Measurements from ENCODE around the gene DDX21. TPM values are rescaled to one million over a fixed set of nuclear protein-coding genes. Genes with fewer than 3 reads are reported as not detected.
"Not testable (repeated sequence)": the region's sequence is repeated elsewhere in the genome, so short reads cannot be mapped to it uniquely, and the experiment has no call there.

DDX21 gene
- total and polyA plus RNA-seq, 2 experiments from 2014 or later = 8.3 to 31.3 TPM

DNA sequence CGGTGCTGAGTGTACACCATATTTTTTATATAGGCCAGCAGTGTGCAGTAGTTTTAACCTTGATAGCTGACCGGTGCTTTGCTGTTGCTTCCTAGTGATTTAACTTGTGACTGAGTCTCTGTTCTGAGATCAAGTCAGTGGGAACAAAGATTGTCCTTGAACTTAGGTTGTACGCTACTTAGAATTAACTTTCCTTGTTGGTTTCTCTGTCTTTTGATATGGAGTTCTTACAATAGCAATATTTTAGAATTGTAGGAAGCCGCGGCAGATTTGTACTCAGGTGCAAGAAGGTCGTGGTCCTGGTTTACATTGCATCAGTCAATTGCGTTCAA lies 1.3 kb downstream of the DDX21 start:
- Histone ChIP-seq H3K27me3 (no peaks in the 10 kb centered on the region), H3K9me3 (ENCODE audit: low read depth) (no peaks in the 10 kb centered on the region), H3K36me3 (peaks cover 20% of the 10 kb centered on the region), H3K4me3 (peak overlapping the region; percentile 83), H3K4me1 (ENCODE audit: low read depth) (no peaks in the 10 kb centered on the region), H3K27ac (no peak overlapping the region)
- no peak for DNase-seq (ENCODE audit: low read depth in 1 of 2, low spot score in 1 of 2)
- TF ChIP-seq, protein P1, sequence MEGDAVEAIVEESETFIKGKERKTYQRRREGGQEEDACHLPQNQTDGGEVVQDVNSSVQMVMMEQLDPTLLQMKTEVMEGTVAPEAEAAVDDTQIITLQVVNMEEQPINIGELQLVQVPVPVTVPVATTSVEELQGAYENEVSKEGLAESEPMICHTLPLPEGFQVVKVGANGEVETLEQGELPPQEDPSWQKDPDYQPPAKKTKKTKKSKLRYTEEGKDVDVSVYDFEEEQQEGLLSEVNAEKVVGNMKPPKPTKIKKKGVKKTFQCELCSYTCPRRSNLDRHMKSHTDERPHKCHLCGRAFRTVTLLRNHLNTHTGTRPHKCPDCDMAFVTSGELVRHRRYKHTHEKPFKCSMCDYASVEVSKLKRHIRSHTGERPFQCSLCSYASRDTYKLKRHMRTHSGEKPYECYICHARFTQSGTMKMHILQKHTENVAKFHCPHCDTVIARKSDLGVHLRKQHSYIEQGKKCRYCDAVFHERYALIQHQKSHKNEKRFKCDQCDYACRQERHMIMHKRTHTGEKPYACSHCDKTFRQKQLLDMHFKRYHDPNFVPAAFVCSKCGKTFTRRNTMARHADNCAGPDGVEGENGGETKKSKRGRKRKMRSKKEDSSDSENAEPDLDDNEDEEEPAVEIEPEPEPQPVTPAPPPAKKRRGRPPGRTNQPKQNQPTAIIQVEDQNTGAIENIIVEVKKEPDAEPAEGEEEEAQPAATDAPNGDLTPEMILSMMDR (IDR thresholded peaks at IDR 0.05; ENCODE audit: low read depth, low read length) = no peak

DNA sequence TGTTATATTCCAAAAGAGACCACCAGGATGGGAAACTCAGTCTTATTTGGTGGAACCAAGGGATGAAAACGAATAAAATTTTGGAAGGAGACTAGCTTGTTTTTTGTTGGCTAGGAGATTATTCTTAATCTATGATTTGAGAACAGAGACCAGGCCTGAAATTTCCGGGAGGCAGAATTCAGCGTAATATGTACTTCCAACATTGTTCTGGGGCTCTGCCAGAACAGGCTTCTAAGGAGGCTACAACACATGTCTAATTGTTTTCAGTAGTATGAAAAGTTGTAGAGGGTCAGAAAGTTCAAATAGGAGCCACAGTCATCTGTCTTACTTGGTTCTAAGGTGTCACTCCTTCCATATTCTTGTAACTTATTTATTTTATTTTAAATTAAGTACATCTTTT lies 1.7 kb downstream of the DDX21 start:
- no peak overlapping the region for H3K4me3 ChIP-seq
- TF ChIP-seq, protein P1 (IDR thresholded peaks at IDR 0.05; ENCODE audit: low read depth, low read length) = no peak
- H3K27me3 ChIP-seq = no peaks in the 10 kb centered on the region
- no peak overlapping the region for H3K27ac ChIP-seq
- H3K36me3 ChIP-seq = peaks cover 23% of the 10 kb centered on the region
- no peaks in the 10 kb centered on the region for H3K4me1 ChIP-seq (ENCODE audit: low read depth)
- H3K9me3 ChIP-seq (ENCODE audit: low read depth) = no peaks in the 10 kb centered on the region
- DNase-seq (ENCODE audit: low read depth in 1 of 2, low spot score in 1 of 2) = peak in 1 of 2 donors; percentile 51

DNA sequence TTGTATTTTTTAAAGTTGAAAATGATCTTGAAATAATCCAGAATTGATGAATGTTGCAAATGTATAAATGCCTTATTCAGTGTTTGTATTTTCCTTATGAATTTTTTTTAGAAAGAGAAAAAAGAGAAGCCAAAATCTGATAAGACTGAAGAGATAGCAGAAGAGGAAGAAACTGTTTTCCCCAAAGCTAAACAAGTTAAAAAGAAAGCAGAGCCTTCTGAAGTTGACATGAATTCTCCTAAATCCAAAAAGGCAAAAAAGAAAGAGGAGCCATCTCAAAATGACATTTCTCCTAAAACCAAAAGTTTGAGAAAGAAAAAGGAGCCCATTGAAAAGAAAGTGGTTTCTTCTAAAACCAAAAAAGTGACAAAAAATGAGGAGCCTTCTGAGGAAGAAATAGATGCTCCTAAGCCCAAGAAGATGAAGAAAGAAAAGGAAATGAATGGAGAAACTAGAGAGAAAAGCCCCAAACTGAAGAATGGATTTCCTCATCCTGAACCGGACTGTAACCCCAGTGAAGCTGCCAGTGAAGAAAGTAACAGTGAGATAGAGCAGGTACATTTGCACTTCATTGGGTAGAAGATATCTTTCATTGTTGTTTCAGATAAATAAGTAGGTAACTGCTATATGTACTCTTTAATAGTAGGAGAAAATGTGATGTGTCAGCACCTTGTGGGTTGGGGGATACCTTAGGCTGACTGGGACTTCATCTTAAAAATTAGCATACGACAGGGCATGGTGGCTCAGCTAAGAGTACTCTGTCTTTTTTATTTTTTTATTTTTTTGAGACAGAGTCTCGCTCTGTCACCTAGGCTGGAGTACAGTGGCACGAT lies 3.9 kb downstream of the DDX21 start:
- H3K27ac ChIP-seq = no peak overlapping the region
- no peak for DNase-seq (ENCODE audit: low read depth in 1 of 2, low spot score in 1 of 2)
- peaks cover 40% of the 10 kb centered on the region for H3K36me3 ChIP-seq
- H3K4me3 ChIP-seq = no peak overlapping the region
- H3K9me3 ChIP-seq (ENCODE audit: low read depth) = no peaks in the 10 kb centered on the region
- no peaks in the 10 kb centered on the region for H3K4me1 ChIP-seq (ENCODE audit: low read depth)
- H3K27me3 ChIP-seq = no peaks in the 10 kb centered on the region
- TF ChIP-seq, protein P1 (IDR thresholded peaks at IDR 0.05; ENCODE audit: low read depth, low read length) = no peak

DNA sequence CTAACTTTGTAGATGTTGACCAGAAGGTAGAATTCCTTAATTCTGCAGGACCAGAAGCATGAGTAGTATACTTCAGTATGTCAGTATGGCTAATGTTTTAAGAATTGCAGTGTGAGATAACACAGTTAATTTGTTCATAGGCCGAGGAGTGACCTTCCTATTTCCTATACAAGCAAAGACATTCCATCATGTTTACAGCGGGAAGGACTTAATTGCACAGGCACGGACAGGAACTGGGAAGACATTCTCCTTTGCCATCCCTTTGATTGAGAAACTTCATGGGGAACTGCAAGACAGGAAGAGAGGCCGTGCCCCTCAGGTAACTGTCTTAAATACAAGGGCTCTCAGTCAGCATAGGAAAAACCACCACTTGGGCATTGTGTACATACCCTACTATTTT lies 7.2 kb downstream of the DDX21 start:
- H3K27ac ChIP-seq = no peak overlapping the region
- no peaks in the 10 kb centered on the region for H3K27me3 ChIP-seq
- no peaks in the 10 kb centered on the region for H3K4me1 ChIP-seq (ENCODE audit: low read depth)
- DNase-seq (ENCODE audit: low read depth in 1 of 2, low spot score in 1 of 2) = peak in 1 of 2 donors; percentile 6
- no peak overlapping the region for H3K4me3 ChIP-seq
- peaks cover 67% of the 10 kb centered on the region for H3K36me3 ChIP-seq
- TF ChIP-seq, protein P1 (IDR thresholded peaks at IDR 0.05; ENCODE audit: low read depth, low read length) = no peak
- no peaks in the 10 kb centered on the region for H3K9me3 ChIP-seq (ENCODE audit: low read depth)

DNA sequence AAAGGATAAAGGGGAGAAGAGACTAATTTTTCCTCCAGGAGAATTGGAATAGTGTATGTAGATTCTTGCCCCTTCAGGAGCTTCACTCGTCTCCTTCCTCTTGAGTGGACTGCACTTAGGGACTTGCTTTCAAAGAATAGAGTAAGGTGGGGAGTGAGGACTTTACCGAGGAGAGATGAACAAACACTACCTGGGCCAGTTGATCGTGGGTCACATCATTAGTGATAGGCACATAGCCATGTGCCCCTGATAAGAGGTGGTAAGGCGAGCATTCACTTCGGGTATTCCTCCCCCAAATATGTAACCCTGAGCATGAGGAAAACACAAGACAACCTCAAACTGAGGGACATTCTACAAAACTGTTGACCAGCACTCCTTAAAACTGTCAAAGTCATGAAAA lies 18.0 kb downstream of the DDX21 start:
- H3K27me3 ChIP-seq = no peaks in the 10 kb centered on the region
- H3K4me3 ChIP-seq = no peak overlapping the region
- no peak for DNase-seq (ENCODE audit: low read depth in 1 of 2, low spot score in 1 of 2)
- H3K36me3 ChIP-seq = peaks cover 73% of the 10 kb centered on the region
- no peaks in the 10 kb centered on the region for H3K9me3 ChIP-seq (ENCODE audit: low read depth)
- H3K27ac ChIP-seq = no peak overlapping the region
- TF ChIP-seq, protein P1 (IDR thresholded peaks at IDR 0.05; ENCODE audit: low read depth, low read length) = no peak
- no peaks in the 10 kb centered on the region for H3K4me1 ChIP-seq (ENCODE audit: low read depth)

GRCh38 chr10:68975936-68976473 lies 20.0 kb downstream of the DDX21 start:
- peaks cover 71% of the 10 kb centered on the region for H3K36me3 ChIP-seq
- not testable (repeated sequence) for H3K27ac ChIP-seq; DNase-seq (ENCODE audit: low read depth in 1 of 2, low spot score in 1 of 2); H3K9me3 ChIP-seq (ENCODE audit: low read depth); H3K4me3 ChIP-seq; H3K4me1 ChIP-seq (ENCODE audit: low read depth); H3K27me3 ChIP-seq

DNA sequence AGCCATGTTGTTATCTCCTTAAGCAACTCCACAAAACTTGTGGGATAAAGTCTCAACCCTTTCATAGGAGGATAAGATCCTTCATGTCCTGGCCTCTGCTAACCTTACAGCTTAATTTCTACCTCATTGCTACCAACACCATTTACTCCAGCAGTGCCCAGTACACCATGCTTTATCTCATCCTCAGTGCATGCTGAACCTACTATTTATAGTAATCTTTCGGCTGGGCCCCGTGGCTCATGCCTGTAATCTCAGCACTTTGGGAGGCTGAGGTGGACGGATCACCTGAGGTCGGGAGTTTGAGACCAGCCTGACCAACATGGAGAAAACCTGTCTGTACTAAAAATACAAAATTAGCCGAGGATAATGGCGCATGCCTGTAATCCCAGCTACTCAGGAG lies 23.8 kb downstream of the DDX21 start:
- H3K27me3 ChIP-seq; DNase-seq (ENCODE audit: low read depth in 1 of 2, low spot score in 1 of 2); H3K4me3 ChIP-seq; H3K9me3 ChIP-seq (ENCODE audit: low read depth); H3K4me1 ChIP-seq (ENCODE audit: low read depth): not testable (repeated sequence)
- Histone ChIP-seq H3K27ac (peak overlapping the region; percentile 8), H3K36me3 (peaks cover 52% of the 10 kb centered on the region)
